NCI-H187 treated with DMSO at 0.1 percent for 48 hours (cell line): ENCODE data around the gene TRAM2.
"Not testable (repeated sequence)": the region's sequence is repeated elsewhere in the genome, so short reads cannot be mapped to it uniquely, and the experiment has no call there.

ENCODE experiments used
- DNase-seq: peaks from one replicate; lab custom pipeline; 2025; lab: John Stamatoyannopoulos, UW

The TRAM2 gene

DNA sequence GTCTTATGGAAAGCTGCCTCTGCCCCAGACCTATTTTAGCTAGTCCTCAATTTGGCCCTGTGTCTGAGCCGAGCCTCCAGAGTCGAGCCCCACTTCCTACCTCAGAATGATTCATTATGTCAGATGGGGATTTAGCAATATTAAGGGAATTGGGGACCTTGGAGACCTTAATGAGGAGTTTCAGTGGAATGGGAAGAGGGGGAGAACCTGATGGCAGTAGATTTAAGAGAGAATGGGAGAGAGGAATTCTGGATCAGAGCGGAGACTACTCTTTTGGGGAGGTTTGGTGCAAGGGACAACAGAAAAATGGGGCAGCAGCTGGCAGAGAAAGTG lies 93.2 kb downstream of the TRAM2 start:
- DNase-seq, result no peak

DNA sequence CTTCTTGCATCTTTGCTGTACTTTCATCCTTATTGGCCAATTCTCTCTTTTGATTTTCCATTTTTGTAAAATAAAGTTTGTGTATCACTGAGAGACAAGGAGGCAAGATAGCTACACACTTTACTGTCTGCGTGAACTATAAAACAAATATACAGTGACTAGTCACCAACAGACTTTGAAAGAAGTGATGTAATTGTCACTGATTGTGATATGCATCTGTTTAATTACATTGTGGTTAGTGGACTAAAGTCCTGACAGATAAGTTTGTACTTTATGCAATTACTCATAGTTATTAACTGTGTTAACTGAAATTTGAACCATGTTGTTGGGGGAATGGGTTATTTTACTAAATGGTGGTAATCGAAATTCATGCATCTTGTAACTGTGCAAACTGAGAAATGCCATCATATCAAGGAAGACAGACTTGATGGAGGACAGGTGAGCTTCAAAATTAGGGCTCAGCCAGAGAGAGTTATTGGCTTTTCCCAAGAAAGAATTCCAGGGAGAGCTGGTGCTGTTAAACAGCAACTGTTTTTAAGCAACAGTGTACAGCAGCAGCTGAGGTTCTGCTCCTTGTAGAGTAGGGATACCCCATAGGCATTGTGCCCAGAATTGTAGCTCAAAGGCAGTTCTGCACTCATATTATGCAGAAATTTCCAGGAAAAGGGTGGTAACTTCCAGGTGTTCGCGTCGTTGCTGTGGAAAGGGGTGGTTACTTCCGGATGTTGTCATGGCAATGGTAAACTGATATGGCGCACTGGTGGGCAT lies 93.8 kb downstream of the TRAM2 start:
- DNase-seq, result no peak

DNA sequence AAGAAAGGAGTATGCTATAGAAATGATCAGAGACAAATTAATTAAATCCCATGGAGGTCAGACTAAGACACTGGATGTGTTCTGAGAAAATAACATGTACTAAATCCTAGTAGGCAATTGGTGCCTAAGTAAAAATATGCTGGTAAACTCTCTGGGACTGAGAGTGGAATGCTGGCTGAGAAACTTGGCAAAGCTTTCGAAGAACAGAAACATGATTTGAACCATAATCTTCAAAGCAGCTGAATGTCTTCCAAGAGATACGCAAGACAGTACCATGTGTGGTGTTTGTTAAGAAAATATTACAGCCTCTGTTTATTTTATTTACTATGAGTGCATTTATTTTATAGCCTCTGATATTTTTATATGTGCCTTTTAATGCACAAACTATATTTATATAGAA lies 101.6 kb downstream of the TRAM2 start:
- DNase-seq, result no peak

DNA sequence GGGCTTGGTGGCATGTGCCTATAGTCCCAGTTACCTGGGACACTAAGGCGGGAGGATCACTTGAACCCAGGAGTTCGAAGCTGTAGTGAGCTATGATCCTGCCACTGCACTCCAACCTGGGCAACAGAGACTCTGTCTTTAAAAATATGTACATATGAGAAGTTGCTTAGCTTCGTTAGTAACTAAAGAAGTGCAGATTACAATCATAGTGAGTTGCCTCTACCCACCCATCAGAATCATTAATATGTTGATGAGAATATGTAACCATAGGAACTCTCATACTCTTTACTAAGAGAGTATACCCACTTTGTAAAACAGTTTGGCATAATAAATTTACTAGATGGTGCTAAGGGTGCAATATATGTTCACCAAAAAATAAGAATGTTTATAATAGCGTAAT lies 102.7 kb downstream of the TRAM2 start:
- no peak for DNase-seq

DNA sequence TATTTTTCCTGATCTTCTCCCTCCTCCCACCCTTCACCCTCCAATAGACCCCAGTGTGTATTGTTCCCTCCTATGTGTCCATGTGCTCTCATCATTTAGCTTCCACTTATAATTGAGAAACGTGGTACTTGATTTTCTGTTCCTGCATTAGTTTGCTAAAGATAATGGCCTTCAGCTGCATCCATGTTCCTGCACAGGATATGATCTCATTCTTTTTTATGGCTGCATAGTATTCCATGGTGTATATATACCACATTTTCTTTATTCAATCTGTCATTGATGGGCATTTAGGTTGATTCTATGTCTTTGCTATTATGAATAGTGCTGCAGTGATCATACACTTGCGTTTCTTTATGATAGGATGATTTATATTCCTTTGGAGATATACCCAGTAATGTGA lies 115.7 kb downstream of the TRAM2 start:
- DNase-seq, result not testable (repeated sequence)

DNA sequence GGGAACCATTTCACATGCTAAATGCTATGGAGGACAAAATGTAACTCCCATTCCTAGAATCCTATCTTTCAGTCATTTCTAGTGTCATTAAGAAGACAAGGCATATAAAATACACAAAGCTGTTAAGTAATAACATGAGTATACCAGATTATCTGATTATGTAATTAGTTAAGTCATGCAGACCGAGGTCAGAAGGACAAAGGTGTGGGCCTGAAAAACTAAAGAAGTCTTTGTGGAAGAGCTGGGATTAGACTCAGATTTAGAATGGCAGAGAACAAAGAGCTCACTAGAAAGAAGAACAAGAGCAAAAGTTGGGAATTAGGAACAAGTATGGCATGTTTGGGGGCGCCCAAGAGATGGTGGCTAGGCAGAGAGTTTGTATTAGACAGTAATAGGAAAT lies 119.8 kb downstream of the TRAM2 start:
- no peak for DNase-seq

DNA sequence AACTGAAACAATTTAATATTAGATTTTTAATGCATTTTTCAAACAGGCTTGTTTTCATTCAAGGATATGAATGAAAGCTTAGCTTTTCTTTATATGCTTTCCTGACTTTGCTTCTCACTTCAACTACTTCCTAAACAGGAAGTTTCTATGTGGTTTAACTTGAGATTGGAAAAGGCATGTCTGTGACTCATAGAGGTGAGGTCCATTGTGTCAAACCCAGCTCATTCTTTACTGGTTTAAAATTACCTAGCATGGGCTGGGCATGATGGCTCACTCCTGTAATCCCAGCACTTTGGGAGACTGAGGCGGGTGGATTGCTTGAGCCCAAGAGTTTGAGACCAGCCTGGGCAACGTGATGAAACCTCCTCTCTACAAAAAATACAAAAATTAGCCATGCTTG lies 122.3 kb downstream of the TRAM2 start:
- no peak for DNase-seq
